Mesothelial cell of epicardium (in vitro differentiated cells): Measurements from ENCODE around the gene SMOC1. TPM values are rescaled to one million over a fixed set of nuclear protein-coding genes. Genes with fewer than 3 reads are reported as not detected.

Experiments
- DNase-seq, 2 experiments: peaks; one replicate each; pipeline ENCODE4 v3.0.0; 2021; ENCODE audit warnings: low spot score in 2 of 2; ENCODE audit not compliant: unreplicated experiment in 2 of 2
- H3K27ac Mint-ChIP-seq: 2 replicates; pipeline ENCODE4 v1.8.0; 2021; ENCODE audit warnings: mixed read lengths
- H3K27me3 Mint-ChIP-seq: 2 replicates; pipeline ENCODE4 v1.8.0; 2021; ENCODE audit warnings: low read depth, mixed read lengths
- H3K36me3 Mint-ChIP-seq: 2 replicates; pipeline ENCODE4 v1.8.0; 2021; ENCODE audit warnings: mixed read lengths
- H3K4me1 Mint-ChIP-seq: 2 replicates; pipeline ENCODE4 v1.8.0; 2021; ENCODE audit warnings: mixed read lengths
- H3K4me3 Mint-ChIP-seq: 2 replicates; pipeline ENCODE4 v1.8.0; 2021; ENCODE audit warnings: mild to moderate bottlenecking, moderate library complexity, mixed read lengths
- H3K9me3 Mint-ChIP-seq: 2 replicates; pipeline ENCODE4 v1.8.0; 2021; ENCODE audit warnings: mixed read lengths
- total RNA-seq: library from RNA; stranded (reverse); gene quantifications from 3 replicates; pipeline ENCODE4 v1.2.1, GENCODE V29; 2021
- TF ChIP-seq, protein P1 (sequence below): fragments of 200-600 bp; sonication (generic); IDR thresholded peaks from one replicate; pipeline ENCODE4 v1.5.0; 2021; ENCODE audit warnings: antibody characterized with exemption; ENCODE audit not compliant: unreplicated experiment

Gene SMOC1
- total RNA-seq, 1 donor from 2014 or later = 1.5 TPM

DNA sequence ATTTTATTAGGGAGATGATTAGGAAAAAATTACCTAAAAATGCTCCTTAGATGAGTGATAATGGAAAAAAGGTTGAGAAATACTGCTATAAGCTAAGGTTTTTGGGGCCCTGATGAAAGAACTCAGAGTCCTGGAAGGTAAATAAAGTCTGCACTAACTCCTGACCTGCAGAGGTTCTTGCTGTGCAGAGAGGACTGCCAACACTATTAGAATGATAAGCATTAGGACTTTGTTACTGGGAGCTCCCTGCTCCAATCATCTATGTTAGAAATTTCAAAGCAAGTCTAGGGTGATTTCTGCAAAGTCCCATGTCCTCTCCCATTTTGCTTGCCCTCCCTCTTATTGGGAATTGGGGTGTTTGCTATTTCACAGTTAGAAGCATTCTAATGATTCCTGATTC, 112.2 kb downstream of the SMOC1 start:
- Mint-ChIP-seq H3K36me3 (no peaks in the 10 kb centered on the region), H3K4me3 (no peak overlapping the region), H3K4me1 (no peaks in the 10 kb centered on the region), H3K27ac (no peak overlapping the region), H3K9me3 (peaks cover 3% of the 10 kb centered on the region), H3K27me3 (peaks cover 62% of the 10 kb centered on the region)
- DNase-seq = no peak
- TF ChIP-seq, protein P1, sequence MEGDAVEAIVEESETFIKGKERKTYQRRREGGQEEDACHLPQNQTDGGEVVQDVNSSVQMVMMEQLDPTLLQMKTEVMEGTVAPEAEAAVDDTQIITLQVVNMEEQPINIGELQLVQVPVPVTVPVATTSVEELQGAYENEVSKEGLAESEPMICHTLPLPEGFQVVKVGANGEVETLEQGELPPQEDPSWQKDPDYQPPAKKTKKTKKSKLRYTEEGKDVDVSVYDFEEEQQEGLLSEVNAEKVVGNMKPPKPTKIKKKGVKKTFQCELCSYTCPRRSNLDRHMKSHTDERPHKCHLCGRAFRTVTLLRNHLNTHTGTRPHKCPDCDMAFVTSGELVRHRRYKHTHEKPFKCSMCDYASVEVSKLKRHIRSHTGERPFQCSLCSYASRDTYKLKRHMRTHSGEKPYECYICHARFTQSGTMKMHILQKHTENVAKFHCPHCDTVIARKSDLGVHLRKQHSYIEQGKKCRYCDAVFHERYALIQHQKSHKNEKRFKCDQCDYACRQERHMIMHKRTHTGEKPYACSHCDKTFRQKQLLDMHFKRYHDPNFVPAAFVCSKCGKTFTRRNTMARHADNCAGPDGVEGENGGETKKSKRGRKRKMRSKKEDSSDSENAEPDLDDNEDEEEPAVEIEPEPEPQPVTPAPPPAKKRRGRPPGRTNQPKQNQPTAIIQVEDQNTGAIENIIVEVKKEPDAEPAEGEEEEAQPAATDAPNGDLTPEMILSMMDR = no peak

- no peak for DNase-seq
- H3K36me3 Mint-ChIP-seq = no peaks in the 10 kb centered on the region
- TF ChIP-seq, protein P1 = no peak
- no peaks in the 10 kb centered on the region for H3K4me1 Mint-ChIP-seq
- H3K9me3 Mint-ChIP-seq = peaks cover 3% of the 10 kb centered on the region
- no peak overlapping the region for H3K27ac Mint-ChIP-seq
- H3K27me3 Mint-ChIP-seq = peaks cover 56% of the 10 kb centered on the region
- no peak overlapping the region for H3K4me3 Mint-ChIP-seq
These were observed 113.3 kb downstream of the SMOC1 start for GRCh38 chr14:69992564-69992963.

DNA sequence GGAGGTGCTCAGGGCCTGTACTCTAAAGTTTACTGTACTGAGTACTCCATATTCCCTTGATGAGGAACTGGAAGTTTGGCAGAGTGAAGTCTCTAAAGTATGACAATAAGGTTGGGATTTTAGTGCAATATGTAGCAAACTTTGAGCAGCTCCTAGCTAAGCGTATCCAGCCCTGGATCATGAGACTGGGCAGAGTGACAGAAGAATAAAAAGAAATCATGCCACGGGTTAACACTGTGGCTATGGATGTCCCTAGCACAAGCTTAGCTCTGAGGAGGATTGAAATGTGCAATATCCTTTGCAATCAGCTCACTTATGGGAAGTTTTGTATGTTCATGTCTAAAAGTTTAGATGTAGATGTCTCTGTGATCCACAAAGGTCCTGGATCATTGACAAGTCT, 114.1 kb downstream of the SMOC1 start:
- no peaks in the 10 kb centered on the region for H3K36me3 Mint-ChIP-seq
- no peak for DNase-seq
- peaks cover 3% of the 10 kb centered on the region for H3K9me3 Mint-ChIP-seq
- H3K4me3 Mint-ChIP-seq = no peak overlapping the region
- no peaks in the 10 kb centered on the region for H3K4me1 Mint-ChIP-seq
- TF ChIP-seq, protein P1 = no peak
- H3K27ac Mint-ChIP-seq = no peak overlapping the region
- peaks cover 49% of the 10 kb centered on the region for H3K27me3 Mint-ChIP-seq

- TF ChIP-seq, protein P1 = no peak
- Mint-ChIP-seq H3K9me3 (no peaks in the 10 kb centered on the region), H3K27me3 (peaks cover 47% of the 10 kb centered on the region), H3K27ac (no peak overlapping the region), H3K4me1 (no peaks in the 10 kb centered on the region), H3K4me3 (no peak overlapping the region), H3K36me3 (no peaks in the 10 kb centered on the region)
- no peak for DNase-seq
These were observed 114.8 kb downstream of the SMOC1 start for GRCh38 chr14:69994002-69994401.

DNA sequence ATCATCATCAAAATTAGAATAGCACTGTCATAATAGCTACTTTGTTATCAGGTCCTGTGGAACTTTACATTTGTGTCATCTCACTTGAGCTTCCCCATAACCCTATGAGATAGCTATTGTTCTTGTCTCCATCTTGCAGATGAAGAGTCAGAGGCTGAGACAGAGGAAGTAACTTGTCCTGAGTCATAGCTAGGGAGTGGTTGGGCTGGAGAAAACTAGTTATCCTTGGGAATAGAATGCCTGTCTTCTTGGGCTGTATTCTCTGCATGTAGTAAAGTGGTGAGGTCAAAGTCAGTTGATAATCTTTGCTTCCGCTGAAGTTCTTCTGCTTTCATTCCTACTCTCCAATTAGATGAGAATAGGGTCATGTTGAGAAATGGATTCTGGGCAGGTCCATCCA, 117.0 kb downstream of the SMOC1 start:
- no peak for DNase-seq
- no peak overlapping the region for H3K4me3 Mint-ChIP-seq
- no peaks in the 10 kb centered on the region for H3K4me1 Mint-ChIP-seq
- no peaks in the 10 kb centered on the region for H3K36me3 Mint-ChIP-seq
- TF ChIP-seq, protein P1 = no peak
- H3K27me3 Mint-ChIP-seq = peaks cover 40% of the 10 kb centered on the region
- no peaks in the 10 kb centered on the region for H3K9me3 Mint-ChIP-seq
- H3K27ac Mint-ChIP-seq = no peak overlapping the region

- H3K27me3 Mint-ChIP-seq = peaks cover 30% of the 10 kb centered on the region
- H3K36me3 Mint-ChIP-seq = no peaks in the 10 kb centered on the region
- no peak for DNase-seq
These were observed 118.6 kb downstream of the SMOC1 start for GRCh38 chr14:69997849-69998248.

More at GRCh38 chr14:69997849-69998248, 118.6 kb downstream of the SMOC1 start:
- TF ChIP-seq, protein P1 = no peak
- Mint-ChIP-seq H3K4me1 (peaks cover 2% of the 10 kb centered on the region), H3K9me3 (no peaks in the 10 kb centered on the region), H3K27ac (no peak overlapping the region), H3K4me3 (no peak overlapping the region)
